Stomach smooth muscle (tissue), 2 donors: ENCODE data around the gene PAFAH2.
"Not testable (repeated sequence)": the region's sequence is repeated elsewhere in the genome, so short reads cannot be mapped to it uniquely, and the experiment has no call there.

Experiments used
- H3K27ac ChIP-seq: one replicate; pipeline ENCODE4 v1.7.0; 2013; ENCODE audit warnings: mild to moderate bottlenecking, low read length, inconsistent platforms
- H3K27me3 ChIP-seq, 2 donors: one replicate each; pipeline ENCODE4 v1.7.0; 2013; ENCODE audit warnings: low read length in 2 of 2; ENCODE audit not compliant: insufficient read depth in 2 of 2, control insufficient read depth in 1 of 2
- H3K36me3 ChIP-seq, 2 donors: one replicate each; pipeline ENCODE4 v1.7.0; 2013; ENCODE audit warnings: low read length in 2 of 2; ENCODE audit not compliant: control insufficient read depth in 2 of 2, insufficient read depth in 2 of 2
- H3K4me1 ChIP-seq: one replicate; pipeline ENCODE4 v1.7.0; 2013; ENCODE audit warnings: low read length; ENCODE audit not compliant: control insufficient read depth, insufficient read depth
- H3K4me3 ChIP-seq, 2 donors: one replicate each; pipeline ENCODE4 v1.7.0; 2013; ENCODE audit warnings: low read length in 2 of 2
- H3K9ac ChIP-seq, 2 donors: one replicate each; pipeline ENCODE4 v1.7.0; 2013; ENCODE audit warnings: low read length in 2 of 2, mild to moderate bottlenecking in 1 of 2
- H3K9me3 ChIP-seq, 2 donors: one replicate each; pipeline ENCODE4 v1.7.0; 2013; ENCODE audit warnings: low read length in 2 of 2; ENCODE audit not compliant: control insufficient read depth in 2 of 2
- donor health status: healthy.
- donor health status: Pancreatic carcinoma.

The PAFAH2 gene

DNA sequence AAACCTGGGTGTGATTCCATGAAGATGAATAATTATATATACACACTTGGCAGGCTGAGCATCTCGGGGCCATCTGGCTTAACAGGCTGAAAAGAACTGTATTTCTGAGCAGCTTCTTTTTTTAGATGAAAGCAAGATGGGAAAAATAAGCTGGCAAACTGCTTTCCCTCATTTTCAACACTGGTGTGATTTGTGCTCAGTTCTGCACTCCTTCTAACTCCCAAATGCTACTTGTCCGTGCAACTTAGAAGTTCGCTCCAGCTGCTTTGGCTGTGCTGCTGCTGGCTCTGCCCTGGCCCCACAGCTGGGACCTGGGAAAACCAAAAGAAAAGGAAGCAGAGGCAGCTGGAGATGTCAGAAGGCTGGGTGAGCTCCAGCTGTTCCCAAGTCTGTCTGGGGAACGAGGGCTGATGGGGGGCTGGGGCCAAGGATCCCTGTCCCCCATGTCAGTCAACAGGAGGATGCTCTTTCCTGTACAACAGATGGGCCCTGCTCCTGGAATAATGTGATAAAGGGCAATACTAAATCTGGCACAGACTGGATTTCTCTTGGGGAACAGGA is 44.9 kb downstream of the PAFAH2 start:
- Histone ChIP-seq H3K4me1 (peaks cover 13% of the 10 kb centered on the region), H3K27ac (no peak overlapping the region), H3K36me3 (no peaks in the 10 kb centered on the region), H3K9ac (no peak overlapping the region), H3K4me3 (peak overlapping the region in 1 of 2 donors; percentile 15), H3K9me3 (no peaks in the 10 kb centered on the region), H3K27me3 (no peaks in the 10 kb centered on the region)

DNA sequence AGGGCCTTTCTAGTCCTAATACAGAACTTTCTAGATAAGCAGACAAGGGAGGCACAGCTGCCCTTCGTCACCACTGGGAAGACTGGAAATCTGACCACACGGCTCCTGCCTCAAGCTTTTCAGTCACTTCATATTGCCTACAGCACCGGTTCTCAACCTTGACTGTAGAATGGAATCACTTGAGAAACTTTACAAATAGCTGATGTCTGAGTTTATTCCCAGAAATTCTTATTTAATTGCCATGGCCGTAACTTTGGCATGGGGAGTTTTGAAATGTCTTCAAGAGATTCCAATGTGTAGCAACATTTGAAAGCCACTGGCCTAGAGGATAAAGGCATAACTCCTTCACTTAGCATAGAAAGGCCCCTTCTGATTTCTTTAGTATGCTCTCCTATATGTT is 49.2 kb downstream of the PAFAH2 start:
- Histone ChIP-seq H3K27ac (no peak overlapping the region), H3K36me3 (no peaks in the 10 kb centered on the region), H3K9me3 (no peaks in the 10 kb centered on the region), H3K4me3 (no peak overlapping the region), H3K4me1 (peaks cover 13% of the 10 kb centered on the region), H3K27me3 (no peaks in the 10 kb centered on the region), H3K9ac (no peak overlapping the region)

DNA sequence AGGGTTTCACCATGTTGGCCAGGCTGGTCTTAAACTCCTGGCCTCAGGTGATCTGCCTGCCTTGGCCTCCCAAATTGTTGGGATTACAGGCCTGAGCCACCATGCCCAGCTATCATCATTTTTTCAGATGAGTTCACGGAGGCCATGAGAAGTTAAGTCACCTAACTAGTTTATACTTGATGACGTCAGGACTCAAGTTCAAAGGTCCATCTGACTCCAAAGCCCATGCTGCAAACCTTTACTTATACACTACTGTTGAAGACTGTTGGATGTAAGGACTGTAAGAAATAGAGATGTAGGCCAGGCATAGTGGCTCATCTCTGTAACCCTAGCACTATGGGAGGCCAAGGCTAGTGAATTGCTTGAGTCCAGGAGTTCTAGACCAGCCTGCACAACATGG is 50.8 kb downstream of the PAFAH2 start:
- Histone ChIP-seq H3K36me3 (no peaks in the 10 kb centered on the region), H3K4me3 (no peak overlapping the region), H3K9ac (no peak overlapping the region), H3K27me3 (no peaks in the 10 kb centered on the region), H3K9me3 (no peaks in the 10 kb centered on the region), H3K4me1 (no peaks in the 10 kb centered on the region), H3K27ac (no peak overlapping the region)

DNA sequence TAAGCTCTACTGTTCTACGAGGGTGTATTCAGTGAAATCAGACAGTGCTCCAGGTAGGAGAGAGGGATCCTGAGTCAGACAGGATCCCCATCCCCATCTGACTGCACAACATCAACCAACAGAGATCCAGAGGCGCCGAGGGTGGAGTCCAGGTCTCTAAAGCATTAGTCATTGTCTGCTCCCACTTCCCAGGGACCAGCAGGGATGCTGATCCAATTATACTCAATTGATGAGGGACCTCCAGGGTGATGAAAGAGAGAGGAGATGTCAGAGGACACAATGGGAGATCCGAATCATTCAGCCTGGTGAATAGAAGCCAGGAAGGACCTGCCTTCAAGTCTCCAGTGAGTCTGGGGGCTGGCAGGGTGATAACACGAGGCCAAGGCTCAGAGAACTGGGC is 52.1 kb downstream of the PAFAH2 start:
- H3K36me3 ChIP-seq, result no peaks in the 10 kb centered on the region
- no peaks in the 10 kb centered on the region for H3K9me3 ChIP-seq
- no peak overlapping the region for H3K9ac ChIP-seq
- H3K27ac ChIP-seq, result no peak overlapping the region
- no peaks in the 10 kb centered on the region for H3K4me1 ChIP-seq
- no peak overlapping the region for H3K4me3 ChIP-seq
- H3K27me3 ChIP-seq, result no peaks in the 10 kb centered on the region

DNA sequence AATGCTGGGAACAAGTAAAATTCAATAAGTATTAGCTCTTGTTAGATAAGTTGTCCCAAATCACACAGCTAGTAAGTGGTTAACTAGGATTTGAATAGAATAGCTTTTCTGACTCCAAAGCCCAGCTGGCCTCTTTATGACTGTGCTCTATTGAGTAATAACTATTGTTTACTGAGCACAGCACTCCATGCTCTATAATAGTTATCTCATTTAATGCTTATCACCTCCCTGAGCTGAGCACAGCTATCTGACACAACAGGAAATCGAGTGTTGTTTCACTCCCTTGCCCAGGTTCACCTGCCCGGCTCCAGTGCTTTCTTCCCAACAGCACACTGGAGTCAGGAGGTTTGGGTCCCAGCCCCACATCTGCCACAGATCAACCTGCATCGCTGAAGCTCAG is 52.9 kb downstream of the PAFAH2 start:
- Histone ChIP-seq H3K36me3 (no peaks in the 10 kb centered on the region), H3K27ac (no peak overlapping the region), H3K9ac (no peak overlapping the region), H3K9me3 (no peaks in the 10 kb centered on the region), H3K4me1 (no peaks in the 10 kb centered on the region), H3K27me3 (no peaks in the 10 kb centered on the region), H3K4me3 (no peak overlapping the region)

DNA sequence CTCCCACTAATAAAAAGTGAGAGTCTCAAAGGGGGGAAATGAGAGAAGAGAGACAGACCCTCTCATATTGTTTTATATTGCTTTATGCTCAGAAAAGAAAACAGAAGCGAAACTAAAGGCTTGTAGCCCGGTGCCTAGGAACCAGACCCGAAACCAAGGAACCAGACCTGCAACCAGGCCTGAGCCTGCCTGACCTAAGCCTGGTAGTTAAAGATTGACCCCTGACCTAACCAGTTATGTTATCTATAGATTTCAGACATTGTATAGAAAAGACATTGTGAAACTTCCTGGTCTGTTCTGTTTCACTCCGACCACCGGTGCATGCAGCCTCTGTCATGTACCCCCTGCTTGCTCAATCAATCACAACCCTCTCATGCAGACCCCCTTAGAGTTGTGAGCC is 54.4 kb downstream of the PAFAH2 start:
- H3K9me3 ChIP-seq, H3K9ac ChIP-seq, H3K4me3 ChIP-seq, H3K36me3 ChIP-seq, H3K4me1 ChIP-seq, H3K27ac ChIP-seq, H3K27me3 ChIP-seq: not testable (repeated sequence)

DNA sequence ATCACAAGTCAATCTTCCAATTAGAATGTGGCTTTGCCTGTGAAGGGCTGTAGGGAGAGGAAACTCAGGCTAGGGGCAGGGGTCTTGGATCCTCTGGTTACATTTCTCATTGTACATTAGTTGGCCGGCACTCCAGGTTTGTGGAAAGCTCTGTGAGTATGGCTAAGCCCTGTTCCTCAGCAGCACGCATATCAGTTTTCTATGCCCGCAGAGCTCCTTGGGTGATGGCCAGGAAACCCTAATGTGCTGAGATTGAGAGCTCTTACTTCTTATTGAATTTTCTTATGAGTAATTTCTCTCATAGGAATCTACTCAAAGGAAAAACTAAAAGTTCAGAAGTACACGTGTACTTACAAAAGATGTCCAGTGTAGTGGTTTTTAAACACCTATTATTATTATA is 60.9 kb downstream of the PAFAH2 start:
- Histone ChIP-seq H3K27ac (no peak overlapping the region), H3K9ac (no peak overlapping the region), H3K9me3 (no peaks in the 10 kb centered on the region), H3K36me3 (no peaks in the 10 kb centered on the region), H3K27me3 (peaks cover 0 to 2% of the 10 kb centered on the region in 2 donors), H3K4me1 (no peaks in the 10 kb centered on the region), H3K4me3 (no peak overlapping the region)

DNA sequence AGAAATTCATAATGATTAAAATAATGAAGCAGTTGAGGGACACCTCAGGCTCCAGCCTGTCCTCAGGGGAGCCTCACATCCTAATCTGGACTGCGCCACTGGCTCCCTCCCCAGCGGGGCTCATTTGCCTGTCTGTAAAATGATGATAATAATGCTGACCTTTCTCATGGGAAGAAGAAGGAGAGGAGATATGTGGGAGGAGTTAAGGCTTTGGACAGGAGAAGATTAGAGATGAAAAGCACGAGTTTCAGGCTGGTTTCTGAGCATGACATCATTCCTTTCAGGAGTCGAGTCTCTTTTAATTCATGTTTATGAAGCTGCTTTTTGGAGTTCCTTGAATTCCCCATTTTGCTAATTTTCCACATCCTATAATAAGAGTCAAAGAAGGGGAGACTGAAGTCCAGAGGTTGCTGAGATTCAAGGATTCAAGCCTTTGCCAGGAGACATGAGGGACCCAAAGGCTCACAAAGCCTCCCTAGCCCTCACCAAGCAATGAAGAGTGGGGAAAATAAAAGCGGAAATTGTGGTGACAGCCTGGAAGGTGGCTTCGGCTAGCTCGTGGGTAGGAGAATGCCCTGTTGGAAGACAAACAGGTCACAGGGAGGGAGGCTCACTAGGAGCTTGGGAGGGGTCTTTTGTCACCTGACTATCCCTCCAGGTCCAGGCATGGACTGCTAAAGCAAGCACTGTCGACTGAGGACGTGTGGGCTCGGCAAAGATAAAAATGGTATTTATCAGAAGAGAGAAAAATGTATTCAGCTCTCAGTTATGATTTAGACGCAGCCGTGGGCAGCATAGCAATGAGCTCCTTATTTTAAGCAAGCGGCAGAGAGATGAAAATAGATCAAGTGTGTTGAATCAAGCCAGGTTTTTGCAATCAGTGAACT is 64.1 kb downstream of the PAFAH2 start:
- H3K36me3 ChIP-seq, result no peaks in the 10 kb centered on the region
- no peak overlapping the region for H3K4me3 ChIP-seq
- no peaks in the 10 kb centered on the region for H3K4me1 ChIP-seq
- H3K27ac ChIP-seq, result no peak overlapping the region
- H3K9ac ChIP-seq, result no peak overlapping the region
- peaks cover 0 to 2% of the 10 kb centered on the region in 2 donors for H3K27me3 ChIP-seq
- no peaks in the 10 kb centered on the region for H3K9me3 ChIP-seq

DNA sequence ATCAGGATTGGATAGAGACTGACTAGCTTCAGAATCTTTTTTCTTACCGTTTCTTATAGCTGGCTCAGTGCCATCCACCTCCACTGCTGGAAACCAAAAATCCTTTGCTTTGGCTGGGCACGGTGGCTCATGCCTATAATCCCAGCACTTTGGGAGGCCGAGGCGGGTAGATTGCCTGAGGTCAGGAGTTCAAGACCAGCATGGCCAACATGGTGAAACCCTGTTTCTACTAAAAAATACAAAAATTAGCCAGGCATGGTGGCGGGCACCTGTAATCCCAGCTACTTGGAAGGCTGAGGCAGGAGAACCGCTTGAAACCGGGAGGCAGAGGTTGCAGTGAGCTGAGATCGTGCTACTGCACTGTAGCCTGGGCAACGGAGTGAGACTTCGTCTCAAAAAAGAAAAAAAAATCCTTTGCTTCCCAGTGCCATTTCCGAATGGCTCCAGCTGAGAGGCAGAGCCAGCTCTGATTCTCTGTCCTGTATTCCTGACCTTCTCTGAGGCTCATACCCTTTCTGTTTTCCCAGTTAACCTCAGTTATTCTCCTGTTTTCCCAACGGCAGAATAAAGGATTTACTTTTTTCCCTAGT is 65.0 kb downstream of the PAFAH2 start:
- not testable (repeated sequence) for H3K4me3 ChIP-seq, H3K4me1 ChIP-seq, H3K9ac ChIP-seq, H3K36me3 ChIP-seq, H3K27ac ChIP-seq, H3K9me3 ChIP-seq, H3K27me3 ChIP-seq

DNA sequence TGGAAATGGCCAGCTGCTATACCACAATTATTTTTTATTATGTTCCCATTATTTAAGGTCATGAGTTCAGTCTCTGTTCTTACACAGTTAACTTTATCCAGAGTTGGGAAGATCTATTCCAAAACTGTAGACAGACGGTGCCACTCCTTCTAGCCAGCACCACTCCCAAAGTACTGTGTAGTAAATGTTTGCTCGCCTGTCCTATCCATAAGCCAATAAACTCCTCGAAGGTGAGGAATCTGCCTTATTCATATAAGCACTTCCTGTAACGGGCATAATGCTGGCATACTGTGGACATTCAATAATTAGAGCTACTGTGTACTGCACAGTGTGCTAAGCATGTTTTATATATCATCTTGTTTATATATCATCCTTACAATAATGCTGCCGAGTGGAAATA is 65.5 kb downstream of the PAFAH2 start:
- H3K27me3 ChIP-seq, result peaks cover 0 to 2% of the 10 kb centered on the region in 2 donors
- H3K27ac ChIP-seq, result no peak overlapping the region
- no peaks in the 10 kb centered on the region for H3K4me1 ChIP-seq
- no peak overlapping the region for H3K9ac ChIP-seq
- no peak overlapping the region for H3K4me3 ChIP-seq
- H3K9me3 ChIP-seq, result no peaks in the 10 kb centered on the region
- H3K36me3 ChIP-seq, result no peaks in the 10 kb centered on the region

DNA sequence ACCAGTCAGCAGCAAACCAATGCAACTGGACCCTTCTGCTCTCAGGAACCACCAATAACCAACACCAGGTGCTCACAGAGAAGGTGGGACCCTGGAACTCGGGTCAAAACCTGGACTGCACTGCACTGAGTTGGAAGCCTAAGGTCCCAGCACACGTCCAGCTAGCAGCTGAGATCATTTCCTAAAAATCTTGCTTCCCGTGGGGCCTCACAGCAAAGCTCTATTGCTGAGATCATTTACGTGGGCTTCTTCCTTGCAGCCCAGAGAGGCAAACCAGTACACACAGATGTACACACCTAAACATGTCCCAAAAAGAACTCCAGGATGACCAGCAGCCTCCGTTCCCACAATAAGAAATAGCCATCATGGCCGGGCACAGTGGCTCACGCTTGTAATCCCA is 68.8 kb downstream of the PAFAH2 start:
- H3K4me1 ChIP-seq, result no peaks in the 10 kb centered on the region
- no peak overlapping the region for H3K9ac ChIP-seq
- peaks cover 3 to 4% of the 10 kb centered on the region in 2 donors for H3K27me3 ChIP-seq
- no peak overlapping the region for H3K27ac ChIP-seq
- H3K36me3 ChIP-seq, result no peaks in the 10 kb centered on the region
- H3K4me3 ChIP-seq, result no peak overlapping the region
- no peaks in the 10 kb centered on the region for H3K9me3 ChIP-seq
